Ovary (tissue), 3 donors: ENCODE data around the gene HBQ1.
"Not testable (repeated sequence)": the region's sequence is repeated elsewhere in the genome, so short reads cannot be mapped to it uniquely, and the experiment has no call there.

ENCODE experiments used
- CTCF ChIP-seq, 3 donors: fragments of 450-650 bp in 2 of 3; fragments of 200-600 bp in 1 of 3; IDR thresholded peaks; one replicate each; pipeline versions ENCODE4 v1.5.1 to v1.8.0; 2016 to 2022; ENCODE audit warnings: antibody characterized with exemption in 3 of 3, mild to moderate bottlenecking in 1 of 3
- EP300 ChIP-seq: sonication (generic); formaldehyde crosslinking; IDR thresholded peaks from one replicate; pipeline ENCODE4 v1.6.1; 2017; ENCODE audit warnings: antibody characterized with exemption
- POLR2A ChIP-seq: fragments of 450-650 bp; IDR thresholded peaks from one replicate; pipeline ENCODE4 v1.6.1; 2017; ENCODE audit warnings: antibody characterized with exemption, mild to moderate bottlenecking, moderate library complexity
- donor health status: DM: no; HTN: no; CAD: no.

- not testable (repeated sequence) for TF ChIP-seq POLR2A; CTCF (IDR thresholded peaks at IDR 0.05); EP300
Measured at GRCh38 chr16:230351-230750, 50.1 kb downstream of the HBQ1 start.
